Measurements from ENCODE around the gene KLHDC4. TPM values are rescaled to one million over a fixed set of nuclear protein-coding genes. Genes with fewer than 3 reads are reported as not detected.

The KLHDC4 gene
- total and polyA plus RNA-seq, 9 of the 15 experiments (the other 6 are each of a cell fraction or from before 2014, with no cell fraction given) = 1.3 to 68.1 (median 32.8) TPM

GRCh38 chr16:87778830-87779579 is 13.2 kb upstream of the KLHDC4 start (continued):
- TF ChIP-seq SNIP1 (IDR thresholded peaks at IDR 0.05; ENCODE audit: low read depth) (no peak), ZFP1 (CRISPR knock-in tag; IDR thresholded peaks at IDR 0.05) (no peak; the same call in 1 of the 2 replicates), POLR2G (IDR thresholded peaks at IDR 0.05; ENCODE audit: low read depth, low read length) (peak; percentile 75), CC2D1A (IDR thresholded peaks at IDR 0.05) (peak; percentile 80), TEAD4 (IDR thresholded peaks at IDR 0.05; ENCODE audit: low read length) (peak; percentile 73), TEAD4 (CRISPR knock-in tag; IDR thresholded peaks at IDR 0.05; ENCODE audit: borderline replicate concordance) (no peak), MXI1 (IDR thresholded peaks at IDR 0.05; ENCODE audit: low read depth, low read length) (no peak), ZBTB7A (IDR thresholded peaks at IDR 0.05; ENCODE audit: borderline replicate concordance, control insufficient read depth, low read depth, low read length) (peak; percentile 75; the same call in 1 of the 2 replicates), ZBTB2 (IDR thresholded peaks at IDR 0.05) (no peak), SMARCA5 (IDR thresholded peaks at IDR 0.05) (no peak; the same call in 1 of the 2 replicates), MAZ (CRISPR knock-in tag; conservative IDR thresholded peaks at IDR 0.05 in 1 of 2, IDR thresholded peaks at IDR 0.05 in 1 of 2) (peak; percentile 82 to 93; a peak in 3 of 4 replicates), THRAP3 (IDR thresholded peaks at IDR 0.05; ENCODE audit: borderline replicate concordance) (no peak), NRF1 (conservative IDR thresholded peaks at IDR 0.05 in 1 of 2, IDR thresholded peaks at IDR 0.05 in 1 of 2) (peak; percentile 36 to 49; a peak in 3 of 4 replicates), UBTF (IDR thresholded peaks at IDR 0.05; ENCODE audit: borderline replicate concordance in 1 of 2, low read depth in 2 of 2, low read length in 2 of 2) (peak in 1 of 2 experiments; percentile 67; a peak in 1 of 4 replicates), ZZZ3 (IDR thresholded peaks at IDR 0.05) (no peak), DNMT1 (IDR thresholded peaks at IDR 0.05) (no peak), ZNF444 (CRISPR knock-in tag; IDR thresholded peaks at IDR 0.05) (no peak), SMC3 (conservative IDR thresholded peaks at IDR 0.05; ENCODE audit: insufficient read depth, low read depth, low read length) (peak; percentile 99), FIP1L1 (IDR thresholded peaks at IDR 0.05; ENCODE audit: low read depth, low read length, poor library complexity, severe bottlenecking) (peak; percentile 65), CGGBP1 (CRISPR knock-in tag; IDR thresholded peaks at IDR 0.05) (no peak)
- TF ChIP-seq, protein P1, sequence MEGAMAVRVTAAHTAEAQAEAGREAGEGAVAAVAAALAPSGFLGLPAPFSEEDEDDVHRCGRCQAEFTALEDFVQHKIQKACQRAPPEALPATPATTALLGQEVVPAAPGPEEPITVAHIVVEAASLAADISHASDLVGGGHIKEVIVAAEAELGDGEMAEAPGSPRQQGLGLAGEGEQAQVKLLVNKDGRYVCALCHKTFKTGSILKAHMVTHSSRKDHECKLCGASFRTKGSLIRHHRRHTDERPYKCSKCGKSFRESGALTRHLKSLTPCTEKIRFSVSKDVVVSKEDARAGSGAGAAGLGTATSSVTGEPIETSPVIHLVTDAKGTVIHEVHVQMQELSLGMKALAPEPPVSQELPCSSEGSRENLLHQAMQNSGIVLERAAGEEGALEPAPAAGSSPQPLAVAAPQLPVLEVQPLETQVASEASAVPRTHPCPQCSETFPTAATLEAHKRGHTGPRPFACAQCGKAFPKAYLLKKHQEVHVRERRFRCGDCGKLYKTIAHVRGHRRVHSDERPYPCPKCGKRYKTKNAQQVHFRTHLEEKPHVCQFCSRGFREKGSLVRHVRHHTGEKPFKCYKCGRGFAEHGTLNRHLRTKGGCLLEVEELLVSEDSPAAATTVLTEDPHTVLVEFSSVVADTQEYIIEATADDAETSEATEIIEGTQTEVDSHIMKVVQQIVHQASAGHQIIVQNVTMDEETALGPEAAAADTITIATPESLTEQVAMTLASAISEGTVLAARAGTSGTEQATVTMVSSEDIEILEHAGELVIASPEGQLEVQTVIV (CRISPR knock-in tag; IDR thresholded peaks at IDR 0.05; ENCODE audit: borderline replicate concordance) = no peak
